Measurements from ENCODE around the gene KIF26A. TPM values are rescaled to one million over a fixed set of nuclear protein-coding genes. Genes with fewer than 3 reads are reported as not detected.

KIF26A gene
- total RNA-seq, 2 experiments from 2014 or later: 0.29 to 0.38 TPM

GRCh38 chr14:104215706-104216334 is 77.4 kb downstream of the KIF26A start:
- Mint-ChIP-seq H3K4me3 (no peak overlapping the region), H3K4me1 (ENCODE audit: low read depth) (no peaks in the 10 kb centered on the region), H3K36me3 (no peaks in the 10 kb centered on the region), H3K27ac (no peak overlapping the region), H3K27me3 (no peaks in the 10 kb centered on the region), H3K9me3 (no peaks in the 10 kb centered on the region)
- ChIA-PET CTCF (no interaction called here), POLR2A (no interaction called here)
- intact Hi-C loops (cut with micrococcal nuclease): no loop called here
- no peak for DNase-seq

- no peaks in the 10 kb centered on the region for H3K9me3 Mint-ChIP-seq
- H3K27ac Mint-ChIP-seq: no peak overlapping the region
- ChIA-PET POLR2A (no interaction called here), CTCF (no interaction called here)
- no peak overlapping the region for H3K4me3 Mint-ChIP-seq
- intact Hi-C loops (cut with micrococcal nuclease): no loop called here
- DNase-seq: no peak
- no peaks in the 10 kb centered on the region for H3K27me3 Mint-ChIP-seq
- H3K36me3 Mint-ChIP-seq: no peaks in the 10 kb centered on the region
- H3K4me1 Mint-ChIP-seq (ENCODE audit: low read depth): no peaks in the 10 kb centered on the region
Measured at GRCh38 chr14:104216457-104216856, 78.1 kb downstream of the KIF26A start.

DNA sequence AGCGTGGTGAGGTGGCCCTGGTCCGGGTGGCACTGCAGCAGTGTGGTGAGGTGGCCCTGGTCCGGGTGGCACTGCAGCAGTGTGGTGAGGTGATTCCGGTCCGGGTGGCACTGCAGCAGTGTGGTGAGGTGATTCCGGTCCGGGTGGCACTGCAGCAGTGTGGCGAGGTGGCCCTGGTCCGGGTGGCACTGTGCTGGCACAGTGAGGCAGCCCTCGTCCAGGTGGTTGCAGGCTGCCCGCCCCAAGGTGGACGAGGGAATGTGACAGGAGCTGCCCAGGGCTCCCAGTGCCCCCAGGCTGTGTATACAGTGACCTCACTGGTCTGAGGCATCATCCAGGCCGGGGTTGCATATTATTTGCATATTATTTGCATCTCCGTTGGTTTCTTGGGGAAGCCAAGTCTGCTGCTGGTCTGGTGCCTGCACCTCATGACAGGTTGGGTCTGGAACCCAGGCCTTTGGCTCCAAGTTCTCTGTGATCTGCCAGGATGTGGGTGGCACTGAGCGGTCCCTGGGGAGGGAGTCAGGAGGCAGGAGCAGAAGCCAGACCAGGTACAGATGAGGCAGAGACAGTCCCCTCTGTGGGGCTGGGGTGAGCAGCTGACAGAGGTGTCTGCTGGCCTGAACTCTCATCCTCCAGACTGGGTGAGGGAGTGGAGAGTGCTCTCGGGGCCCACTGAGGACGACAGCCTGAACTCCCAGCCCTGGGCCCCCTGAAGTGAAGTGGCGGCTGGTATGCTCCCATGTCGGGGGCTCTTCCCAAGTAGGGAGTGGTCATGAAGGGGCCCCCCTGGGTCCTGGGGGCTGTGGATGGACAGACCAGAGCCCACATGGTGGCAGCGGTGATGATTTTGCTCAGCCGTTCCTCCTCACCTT is 79.3 kb downstream of the KIF26A start:
- DNase-seq: no peak
- intact Hi-C loops (cut with micrococcal nuclease): no loop called here
- ChIA-PET POLR2A (no interaction called here), CTCF (no interaction called here)
- H3K4me1 Mint-ChIP-seq (ENCODE audit: low read depth): no peaks in the 10 kb centered on the region
- no peaks in the 10 kb centered on the region for H3K9me3 Mint-ChIP-seq
- H3K4me3 Mint-ChIP-seq: no peak overlapping the region
- peaks cover 5% of the 10 kb centered on the region for H3K27me3 Mint-ChIP-seq
- H3K36me3 Mint-ChIP-seq: no peaks in the 10 kb centered on the region
- no peak overlapping the region for H3K27ac Mint-ChIP-seq

GRCh38 chr14:104218361-104219180 is 80.2 kb downstream of the KIF26A start:
- peaks cover 7% of the 10 kb centered on the region for H3K27me3 Mint-ChIP-seq
- DNase-seq: no peak
- H3K4me3 Mint-ChIP-seq: no peak overlapping the region
- H3K27ac Mint-ChIP-seq: no peak overlapping the region
- no peaks in the 10 kb centered on the region for H3K4me1 Mint-ChIP-seq (ENCODE audit: low read depth)
- intact Hi-C loops (cut with micrococcal nuclease): no loop called here
- CTCF ChIA-PET: no interaction called here
- POLR2A ChIA-PET: no interaction called here
- no peaks in the 10 kb centered on the region for H3K9me3 Mint-ChIP-seq
- H3K36me3 Mint-ChIP-seq: no peaks in the 10 kb centered on the region

GRCh38 chr14:104219731-104220214 is 81.4 kb downstream of the KIF26A start:
- H3K4me3 Mint-ChIP-seq: no peak overlapping the region
- no peaks in the 10 kb centered on the region for H3K36me3 Mint-ChIP-seq
- no peak overlapping the region for H3K27ac Mint-ChIP-seq
- H3K4me1 Mint-ChIP-seq (ENCODE audit: low read depth): peaks cover 6% of the 10 kb centered on the region
- intact Hi-C loops (cut with micrococcal nuclease): no loop called here
- H3K27me3 Mint-ChIP-seq: peaks cover 7% of the 10 kb centered on the region
- H3K9me3 Mint-ChIP-seq: no peaks in the 10 kb centered on the region
- no peak for DNase-seq
- ChIA-PET CTCF (no interaction called here), POLR2A (no interaction called here)

DNA sequence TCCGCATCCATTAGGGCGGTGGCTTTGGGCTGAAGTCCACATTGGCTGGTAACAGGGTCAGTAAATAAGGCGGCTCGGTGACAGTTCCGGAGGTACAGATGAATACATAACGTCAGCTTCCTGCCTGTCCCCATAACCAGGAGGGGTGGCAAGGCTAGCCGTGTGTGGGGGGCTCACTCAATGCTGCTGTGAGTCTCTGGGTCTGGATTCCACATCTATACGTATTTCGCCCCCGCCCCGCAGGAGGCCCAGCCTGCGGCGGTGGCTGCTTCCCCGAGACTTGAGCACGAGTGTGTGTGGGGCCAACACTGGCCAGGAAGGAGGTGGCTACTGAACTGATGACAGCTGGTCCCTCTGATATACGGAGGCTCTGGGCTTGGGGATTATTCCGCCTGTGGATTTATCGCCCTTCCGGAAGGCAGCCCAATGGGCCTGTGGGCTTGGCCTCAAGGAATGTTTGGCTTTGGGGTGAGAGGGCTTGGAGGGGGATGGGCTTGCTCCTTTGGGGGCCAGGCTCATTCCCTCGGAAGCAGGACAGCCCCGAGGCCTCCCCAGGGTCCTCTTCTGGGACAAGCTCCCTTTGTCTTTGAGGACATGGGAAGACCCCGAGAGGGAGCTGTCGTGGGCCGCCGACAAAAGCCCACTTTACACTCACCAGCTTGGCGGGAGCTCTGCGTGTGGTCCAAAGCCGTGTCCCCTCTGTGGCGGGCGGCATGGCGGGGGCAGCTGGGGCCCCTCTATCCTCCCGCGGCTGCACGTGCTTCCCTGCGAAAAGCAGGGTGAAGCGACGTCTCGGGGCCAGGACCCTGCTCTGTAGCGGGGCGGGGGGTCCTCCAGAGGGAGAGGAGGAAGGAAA is 82.1 kb downstream of the KIF26A start:
- H3K27ac Mint-ChIP-seq: no peak overlapping the region
- intact Hi-C loops (cut with micrococcal nuclease): no loop called here
- CTCF ChIA-PET: no interaction called here
- POLR2A ChIA-PET: no interaction called here
- peaks cover 10% of the 10 kb centered on the region for H3K4me1 Mint-ChIP-seq (ENCODE audit: low read depth)
- no peak overlapping the region for H3K4me3 Mint-ChIP-seq
- no peaks in the 10 kb centered on the region for H3K36me3 Mint-ChIP-seq
- DNase-seq: no peak
- no peaks in the 10 kb centered on the region for H3K9me3 Mint-ChIP-seq
- peaks cover 7% of the 10 kb centered on the region for H3K27me3 Mint-ChIP-seq

DNA sequence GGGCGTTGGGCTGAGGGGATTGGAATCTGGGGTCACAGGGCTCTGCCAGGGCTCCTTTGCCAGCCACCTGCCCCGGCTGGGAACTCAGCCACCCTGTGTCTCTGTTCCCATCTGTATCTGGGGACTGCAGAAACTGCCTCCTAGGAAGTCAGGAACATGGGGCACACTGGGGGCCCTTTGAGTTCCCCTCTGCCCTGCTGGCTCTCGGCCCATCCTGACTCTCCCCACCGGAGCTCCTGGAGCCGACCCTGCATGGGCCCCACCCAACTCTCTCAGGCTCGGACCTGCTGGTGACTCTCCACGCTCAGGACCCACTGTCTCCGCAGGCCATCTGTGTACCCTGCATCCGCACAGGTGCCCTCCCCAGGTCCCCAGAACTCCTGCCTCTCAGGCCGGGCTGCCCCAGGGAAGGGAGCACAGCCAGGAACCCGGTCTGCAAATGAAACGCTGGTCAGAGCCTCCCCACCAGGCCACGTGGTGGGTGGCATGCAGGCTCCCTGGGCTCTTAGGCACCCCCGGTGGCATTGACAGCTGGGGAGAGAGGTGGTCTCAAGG is 82.8 kb downstream of the KIF26A start:
- ChIA-PET POLR2A (no interaction called here), CTCF (no interaction called here)
- H3K27me3 Mint-ChIP-seq: peaks cover 7% of the 10 kb centered on the region
- no peak for DNase-seq
- H3K27ac Mint-ChIP-seq: no peak overlapping the region
- H3K36me3 Mint-ChIP-seq: no peaks in the 10 kb centered on the region
- no peaks in the 10 kb centered on the region for H3K9me3 Mint-ChIP-seq
- intact Hi-C loops (cut with micrococcal nuclease): no loop called here
- no peak overlapping the region for H3K4me3 Mint-ChIP-seq
- peaks cover 14% of the 10 kb centered on the region for H3K4me1 Mint-ChIP-seq (ENCODE audit: low read depth)

GRCh38 chr14:104221636-104222369 is 83.4 kb downstream of the KIF26A start:
- Mint-ChIP-seq H3K27me3 (peaks cover 7% of the 10 kb centered on the region), H3K4me1 (ENCODE audit: low read depth) (peaks cover 18% of the 10 kb centered on the region), H3K9me3 (no peaks in the 10 kb centered on the region), H3K4me3 (no peak overlapping the region), H3K36me3 (no peaks in the 10 kb centered on the region), H3K27ac (no peak overlapping the region)
- no peak for DNase-seq
- intact Hi-C loops (cut with micrococcal nuclease): no loop called here
- ChIA-PET CTCF (no interaction called here), POLR2A (no interaction called here)

DNA sequence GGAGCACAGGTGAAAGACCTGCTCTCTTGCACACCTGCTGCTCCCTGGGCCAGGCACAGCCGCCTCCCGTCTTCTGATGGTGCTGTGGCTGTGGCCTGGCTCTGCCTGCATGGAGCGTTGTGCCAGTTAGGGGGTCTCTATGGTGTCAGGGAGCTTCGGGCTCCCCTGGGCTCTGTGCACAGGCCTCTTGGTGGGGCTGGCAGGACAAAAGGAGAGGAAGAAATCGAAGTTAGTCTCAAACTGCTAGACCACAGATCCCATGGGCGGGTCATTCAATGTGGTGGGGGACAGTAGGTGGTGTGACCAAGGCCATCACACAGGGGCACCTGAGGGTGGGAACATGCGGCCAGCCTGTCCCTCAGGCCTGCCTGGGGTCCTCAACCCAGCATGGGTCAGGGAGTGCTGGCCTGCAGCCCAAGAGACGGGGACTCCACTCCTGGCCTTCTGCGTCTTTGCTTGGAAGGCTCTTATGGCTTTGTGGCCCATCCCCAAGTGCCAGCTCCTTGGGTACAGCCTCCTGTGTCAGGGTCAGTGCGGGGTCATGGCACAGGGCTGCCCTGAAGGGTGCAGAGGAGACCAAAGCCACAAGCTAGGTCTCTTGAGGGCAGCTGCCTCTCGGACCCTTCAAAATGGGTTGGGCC is 84.1 kb downstream of the KIF26A start:
- Mint-ChIP-seq H3K27me3 (peaks cover 7% of the 10 kb centered on the region), H3K4me1 (ENCODE audit: low read depth) (peaks cover 23% of the 10 kb centered on the region), H3K27ac (no peak overlapping the region), H3K9me3 (no peaks in the 10 kb centered on the region), H3K36me3 (no peaks in the 10 kb centered on the region), H3K4me3 (no peak overlapping the region)
- ChIA-PET POLR2A (no interaction called here), CTCF (no interaction called here)
- DNase-seq: no peak
- intact Hi-C loops (cut with micrococcal nuclease): no loop called here

DNA sequence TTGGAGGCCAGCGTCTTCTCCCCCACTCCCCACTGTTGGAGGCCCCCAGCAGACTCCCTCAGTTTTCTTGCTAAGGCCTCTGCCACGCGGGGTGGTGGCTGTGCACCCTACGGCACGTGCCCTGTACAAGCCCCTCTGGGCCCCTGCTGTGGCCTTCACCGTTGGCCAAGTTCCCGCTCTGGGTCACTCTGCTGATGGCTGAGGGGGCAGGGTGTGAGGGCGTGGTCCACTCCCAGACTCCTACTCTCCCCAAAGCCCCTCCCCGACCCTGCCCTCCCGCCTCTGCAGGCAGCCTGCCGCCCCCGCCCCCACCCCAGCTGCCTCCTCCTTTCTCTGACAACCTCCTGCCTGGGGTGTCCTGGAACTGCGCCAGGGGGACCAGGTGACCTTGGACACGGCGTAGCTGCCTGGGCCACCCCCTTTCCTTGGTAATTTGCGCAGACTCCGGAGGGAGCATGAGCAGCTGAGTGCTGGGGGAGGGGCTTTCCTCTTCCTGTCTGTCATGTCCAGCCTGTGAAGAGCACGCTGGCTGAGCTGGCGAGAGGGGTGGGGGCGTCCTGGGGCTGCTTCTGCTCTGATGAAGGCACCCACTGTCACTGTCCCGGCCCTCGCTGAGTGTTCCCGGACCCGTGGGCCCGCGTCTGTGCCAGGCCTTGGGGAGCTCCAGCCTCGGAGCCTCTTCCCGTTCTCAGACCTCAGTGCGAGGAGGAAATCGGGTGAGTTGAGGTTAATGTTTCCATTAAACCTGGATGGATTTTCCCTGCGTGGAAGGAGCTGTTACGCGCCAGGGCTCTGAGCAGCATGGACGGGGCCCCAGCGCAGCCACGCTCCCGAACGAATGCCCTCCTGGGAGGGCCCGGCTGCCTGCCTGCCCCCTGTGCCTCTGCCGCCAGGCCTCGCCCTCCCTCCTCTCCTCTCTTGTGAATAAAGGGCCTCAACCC is 85.0 kb downstream of the KIF26A start:
- no peak for DNase-seq
- H3K36me3 Mint-ChIP-seq: no peaks in the 10 kb centered on the region
- peaks cover 29% of the 10 kb centered on the region for H3K4me1 Mint-ChIP-seq (ENCODE audit: low read depth)
- H3K9me3 Mint-ChIP-seq: peaks cover 2% of the 10 kb centered on the region
- CTCF ChIA-PET: no interaction called here
- intact Hi-C loops (cut with micrococcal nuclease): no loop called here
- POLR2A ChIA-PET: no interaction called here
- no peak overlapping the region for H3K27ac Mint-ChIP-seq
- no peak overlapping the region for H3K4me3 Mint-ChIP-seq
- H3K27me3 Mint-ChIP-seq: peaks cover 7% of the 10 kb centered on the region
